ENCODE measurements around the gene STXBP6.

GRCh38 chr14:25089496-25089895 is 39.5 kb upstream of the STXBP6 start:
- TF ChIP-seq, protein P1, sequence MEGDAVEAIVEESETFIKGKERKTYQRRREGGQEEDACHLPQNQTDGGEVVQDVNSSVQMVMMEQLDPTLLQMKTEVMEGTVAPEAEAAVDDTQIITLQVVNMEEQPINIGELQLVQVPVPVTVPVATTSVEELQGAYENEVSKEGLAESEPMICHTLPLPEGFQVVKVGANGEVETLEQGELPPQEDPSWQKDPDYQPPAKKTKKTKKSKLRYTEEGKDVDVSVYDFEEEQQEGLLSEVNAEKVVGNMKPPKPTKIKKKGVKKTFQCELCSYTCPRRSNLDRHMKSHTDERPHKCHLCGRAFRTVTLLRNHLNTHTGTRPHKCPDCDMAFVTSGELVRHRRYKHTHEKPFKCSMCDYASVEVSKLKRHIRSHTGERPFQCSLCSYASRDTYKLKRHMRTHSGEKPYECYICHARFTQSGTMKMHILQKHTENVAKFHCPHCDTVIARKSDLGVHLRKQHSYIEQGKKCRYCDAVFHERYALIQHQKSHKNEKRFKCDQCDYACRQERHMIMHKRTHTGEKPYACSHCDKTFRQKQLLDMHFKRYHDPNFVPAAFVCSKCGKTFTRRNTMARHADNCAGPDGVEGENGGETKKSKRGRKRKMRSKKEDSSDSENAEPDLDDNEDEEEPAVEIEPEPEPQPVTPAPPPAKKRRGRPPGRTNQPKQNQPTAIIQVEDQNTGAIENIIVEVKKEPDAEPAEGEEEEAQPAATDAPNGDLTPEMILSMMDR (CRISPR knock-in tag; IDR thresholded peaks at IDR 0.05): no peak
- TF ChIP-seq RBFOX2 (IDR thresholded peaks at IDR 0.05; ENCODE audit: low read depth, low read length) (no peak), NCOA1 (CRISPR knock-in tag; IDR thresholded peaks at IDR 0.05) (no peak), ZNF124 (CRISPR knock-in tag; IDR thresholded peaks at IDR 0.05) (no peak), FOXJ3 (CRISPR knock-in tag; IDR thresholded peaks at IDR 0.05; ENCODE audit: borderline replicate concordance) (no peak), NR3C1 (CRISPR knock-in tag; IDR thresholded peaks at IDR 0.05) (no peak)

Data from HepG2 (cell line).